ENCODE results near the gene CSNK2A2. TPM values are rescaled to one million over a fixed set of nuclear protein-coding genes. Genes with fewer than 3 reads are reported as not detected.

CSNK2A2 gene
- total and polyA plus RNA-seq, 9 of the 15 experiments (the other 6 are each of a cell fraction or from before 2014, with no cell fraction given): 20.8 to 109 (median 44.7) TPM

GRCh38 chr16:58197314-58198012, 443 bp downstream of the CSNK2A2 start:
- Histone ChIP-seq H3K36me3 (ENCODE audit: control insufficient read depth, insufficient read depth, low read length) (peaks cover 43% of the 10 kb centered on the region), H3K9me1 (ENCODE audit: control insufficient read depth, insufficient read depth, low read length) (no peaks in the 10 kb centered on the region), H3K27ac (ENCODE audit: extremely low read depth, low read depth, low read length) (peak overlapping the region; percentile 48; the same call in 2 of the 3 replicates), H3K27me3 (ENCODE audit: control insufficient read depth in 2 of 2, insufficient read depth in 2 of 2, low read length in 2 of 2) (no peaks in the 10 kb centered on the region; a peak in 1 of 5 replicates), H3K9ac (ENCODE audit: insufficient read depth in 1 of 2, low read depth in 2 of 2, low read length in 2 of 2) (peak overlapping the region; percentile 71 to 90), H2AFZ (ENCODE audit: low read depth, low read length) (peak overlapping the region; percentile 17; the same call in 1 of the 2 replicates), H3K4me1 (replicated peaks in 1 of 2; ENCODE audit: control insufficient read depth in 2 of 2, insufficient read depth in 2 of 2, low read length in 2 of 2) (peaks cover 13 to 17% of the 10 kb centered on the region in 2 experiments; a peak in 4 of 5 replicates), H3K79me2 (ENCODE audit: control insufficient read depth, insufficient read depth, low read length) (peaks cover 32% of the 10 kb centered on the region), H3K9me3 (replicated peaks; ENCODE audit: control insufficient read depth, insufficient read depth, low read depth, low read length) (no peaks in the 10 kb centered on the region), H4K20me1 (replicated peaks; ENCODE audit: control insufficient read depth, insufficient read depth, low read length) (no peaks in the 10 kb centered on the region), H3K4me2 (ENCODE audit: insufficient read depth, low read length) (peak overlapping the region; percentile 86), H3K4me3 (peak overlapping the region; percentile 64)
- ChIA-PET POLR2A (no interaction called here), CTCF (ENCODE audit: low intra/inter-chr PET ratio) (interaction anchor here (0.6 kb wide), 2 partner anchors 295 to 444 kb away, joined by 3 read pairs; no protein-coding TSS in a partner anchor)
- in situ Hi-C loops (cut with MboI) (no loop called here), intact Hi-C loops (cut with micrococcal nuclease) (loop anchor here (5.0 to 10.0 kb wide), 2 partner anchors 110 to 173 kb away; partner anchors contain the start of gene MMP15)
- ATAC-seq (peak; percentile 39), DNase-seq (ENCODE audit: extremely low read depth in 1 of 4, low spot score in 3 of 4) (peak; percentile 11 to 72 (median 60)), FAIRE-seq (no peak)
- no TSS peak for BruUV-seq (replicated peaks)
- WGBS (ENCODE audit: insufficient coverage, low coverage, missing lambda C conversion rate): 0% methylated on average over 13 of the region's 97 CpGs
- TF ChIP-seq ZNF124 (CRISPR knock-in tag; IDR thresholded peaks at IDR 0.05) (no peak), CHD1 (IDR thresholded peaks at IDR 0.05; ENCODE audit: low read length) (peak; percentile 30), UBTF (IDR thresholded peaks at IDR 0.05; ENCODE audit: borderline replicate concordance in 1 of 2, low read depth in 2 of 2, low read length in 2 of 2) (0 out of 4 replicates have a peak, but pooled peaks of 1 of the 2 experiments have one; percentile 42), TCF7L2 (IDR thresholded peaks at IDR 0.05; ENCODE audit: low read depth, low read length) (no peak), E2F6 (IDR thresholded peaks at IDR 0.05; ENCODE audit: borderline replicate concordance in 1 of 2, extremely low read depth in 1 of 2, insufficient read depth in 1 of 2, insufficient read length in 1 of 2, low read depth in 1 of 2, low read length in 1 of 2, poor library complexity in 1 of 2, severe bottlenecking in 1 of 2) (peak in 1 of 2 experiments; percentile 35)

All from K562 (cell line).